GM10847 (cell line): ENCODE results near the gene BRWD1.

ENCODE experiments used
- POLR2A ChIP-seq: IDR thresholded peaks from 2 replicates; pipeline ENCODE4 v1.6.1; 2011; ENCODE audit not compliant: insufficient read length; ENCODE audit errors: extremely low read depth

Gene BRWD1

DNA sequence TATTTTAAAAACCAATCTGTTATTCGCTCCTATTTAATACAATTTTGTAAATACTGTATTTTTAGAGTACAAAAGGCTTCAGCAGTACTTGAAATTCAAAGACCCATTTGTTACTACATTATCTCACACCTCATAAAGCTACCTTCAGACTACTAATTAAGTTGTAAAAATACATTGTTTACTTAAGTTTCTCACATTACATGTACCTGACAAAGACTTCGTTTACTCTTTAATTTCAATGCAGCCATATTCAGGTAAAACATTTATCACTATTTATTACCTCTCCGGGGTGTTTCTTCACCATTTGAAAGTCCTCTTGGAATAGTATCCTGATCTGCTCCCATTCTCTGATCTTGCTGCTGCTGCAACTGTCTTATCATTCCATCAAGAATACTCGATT is 55.2 kb downstream of the BRWD1 start:
- TF ChIP-seq POLR2A = no peak

- TF ChIP-seq POLR2A = no peak
These were observed 62.1 kb downstream of the BRWD1 start for GRCh38 chr21:39251326-39251725.

- no peak for TF ChIP-seq POLR2A
These were observed 75.2 kb downstream of the BRWD1 start for GRCh38 chr21:39238275-39238674.

GRCh38 chr21:39232861-39233291 is 80.6 kb downstream of the BRWD1 start:
- TF ChIP-seq POLR2A = no peak

GRCh38 chr21:39224930-39225329 is 88.5 kb downstream of the BRWD1 start:
- TF ChIP-seq POLR2A = no peak

GRCh38 chr21:39221997-39222486 is 91.4 kb downstream of the BRWD1 start:
- no peak for TF ChIP-seq POLR2A

- no peak for TF ChIP-seq POLR2A
These were observed 92.0 kb downstream of the BRWD1 start for GRCh38 chr21:39221282-39221996.

- no peak for TF ChIP-seq POLR2A
These were observed 93.3 kb downstream of the BRWD1 start for GRCh38 chr21:39220150-39220549.

GRCh38 chr21:39218082-39218409 is 95.4 kb downstream of the BRWD1 start:
- no peak for TF ChIP-seq POLR2A

DNA sequence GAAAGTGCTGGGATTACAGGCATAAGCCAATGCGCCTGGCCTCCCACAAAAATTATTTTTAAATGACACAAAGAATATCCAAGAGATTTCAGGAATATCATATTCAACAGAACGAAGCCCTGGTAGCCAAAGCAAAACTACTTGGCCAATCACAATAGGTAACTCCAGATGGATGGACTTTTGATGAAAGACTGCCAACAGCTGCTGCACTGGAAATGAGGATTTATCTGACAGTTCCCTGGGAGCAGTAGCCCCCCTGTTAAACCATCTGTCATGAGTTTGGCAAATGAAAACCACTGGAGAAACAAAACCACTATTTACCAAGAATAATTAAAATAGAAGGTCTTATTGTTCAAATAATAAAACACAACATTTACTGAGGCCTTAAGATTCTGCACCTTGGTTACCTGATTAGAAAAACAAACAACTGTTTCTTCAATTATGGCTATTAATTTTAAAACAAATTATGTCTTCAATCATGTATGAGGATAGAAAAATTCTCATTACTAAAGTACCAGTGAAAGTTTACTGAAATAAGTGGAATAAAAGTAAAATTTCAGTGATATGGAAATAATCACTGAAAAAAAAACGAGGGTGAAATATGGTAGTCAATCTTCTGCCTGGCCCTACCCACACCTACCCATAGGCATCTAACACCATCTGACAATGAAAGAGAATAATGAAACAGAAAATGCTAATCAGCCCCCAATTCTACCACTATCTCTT is 95.9 kb downstream of the BRWD1 start:
- no peak for TF ChIP-seq POLR2A

- TF ChIP-seq POLR2A = no peak
These were observed 97.1 kb downstream of the BRWD1 start for GRCh38 chr21:39216290-39216689.

- no peak for TF ChIP-seq POLR2A
These were observed 98.4 kb downstream of the BRWD1 start for GRCh38 chr21:39215078-39215477.

- no peak for TF ChIP-seq POLR2A
These were observed 104.1 kb downstream of the BRWD1 start for GRCh38 chr21:39209334-39209688.

DNA sequence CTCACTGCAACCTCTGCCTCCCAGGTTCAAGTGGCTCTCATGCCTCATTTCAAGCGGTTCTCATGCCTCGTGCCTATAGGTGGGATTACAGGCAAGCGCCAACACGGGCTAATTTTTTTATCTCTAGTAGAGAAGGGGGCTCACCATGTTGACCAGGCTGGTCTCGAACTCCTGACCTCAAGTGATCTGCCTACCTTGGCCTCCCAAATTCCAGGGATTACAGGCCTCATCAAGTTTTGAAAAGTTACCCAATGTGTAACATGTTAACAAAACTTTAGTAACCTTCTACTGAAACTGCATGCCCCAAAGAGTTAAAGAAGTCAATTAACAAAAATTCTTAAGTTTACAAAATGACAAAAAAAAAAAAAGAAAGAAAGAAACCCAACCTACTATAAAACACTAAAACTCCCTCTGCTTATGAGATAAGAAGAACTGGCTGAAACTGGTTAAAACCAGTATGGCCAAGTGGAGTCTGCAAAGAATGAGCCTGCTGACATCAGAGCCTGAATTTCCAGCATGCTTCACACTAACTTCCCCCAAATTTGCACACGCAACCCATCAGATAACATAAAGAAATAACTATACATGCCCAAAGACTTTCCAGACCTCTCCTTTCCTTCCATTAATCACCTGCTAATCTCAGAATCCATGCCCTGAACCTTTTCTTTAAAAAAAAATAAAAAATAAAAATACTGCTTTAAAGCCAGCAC is 104.7 kb downstream of the BRWD1 start:
- TF ChIP-seq POLR2A = no peak

DNA sequence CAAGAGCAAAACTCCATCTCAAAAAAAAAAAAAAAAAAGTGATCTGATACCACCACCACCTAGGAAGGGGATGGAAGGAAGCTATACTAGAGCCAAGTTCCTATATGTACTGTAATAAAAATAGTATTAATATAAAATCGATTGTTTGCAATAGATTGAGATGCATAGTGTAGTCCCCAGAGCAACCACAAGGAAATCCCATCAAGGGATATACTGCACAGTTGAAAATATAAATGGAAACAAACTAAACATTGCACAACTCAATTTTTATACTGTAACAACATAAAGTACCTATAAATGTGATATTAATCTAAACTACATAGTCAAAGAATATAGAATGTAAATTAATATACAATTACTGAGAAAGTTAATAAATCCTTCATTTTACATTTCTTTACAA is 109.3 kb downstream of the BRWD1 start:
- TF ChIP-seq POLR2A = no peak

- TF ChIP-seq POLR2A = no peak
These were observed 114.6 kb downstream of the BRWD1 start for GRCh38 chr21:39198800-39199199.
